ENCODE measurements around the gene MOB2.

DNA sequence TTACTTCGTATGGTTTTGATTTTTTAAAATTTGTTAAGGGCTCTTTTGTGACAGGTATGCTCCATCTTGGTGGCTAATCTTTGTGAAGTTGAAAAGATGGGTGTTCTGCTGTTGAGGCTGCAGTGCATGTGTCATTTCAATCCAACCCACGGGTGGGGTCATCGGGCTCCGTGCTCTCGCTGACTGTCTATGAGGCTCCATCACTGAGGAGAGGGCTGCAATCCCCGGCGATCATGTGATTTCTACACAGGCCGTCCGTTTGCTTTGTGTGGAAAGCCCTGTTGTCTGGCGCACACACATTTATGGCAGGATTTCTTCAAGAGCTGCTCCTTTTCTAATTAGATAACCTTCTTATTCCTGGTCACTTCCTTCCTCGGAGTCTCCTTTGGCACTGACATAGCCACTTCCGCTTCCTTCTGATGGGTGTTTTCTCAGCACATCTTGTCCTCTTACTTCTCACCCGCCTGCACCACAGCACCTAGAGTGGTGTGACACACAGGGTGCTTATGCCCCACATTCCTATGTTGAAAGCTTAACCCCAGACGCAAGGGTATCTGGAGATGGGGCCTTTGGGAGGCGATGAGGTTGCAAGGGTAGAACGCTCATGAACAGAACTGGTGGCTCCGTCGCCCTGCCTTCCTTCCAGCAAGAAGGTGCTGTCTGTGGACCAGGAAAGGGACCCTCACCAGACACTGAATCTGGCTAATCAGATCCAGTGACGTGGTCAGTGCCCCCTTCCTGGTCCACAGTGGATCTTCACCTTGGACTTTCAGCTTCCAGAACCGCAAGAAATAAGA is 9.4 kb downstream of the MOB2 start:
- TF ChIP-seq, protein P1, sequence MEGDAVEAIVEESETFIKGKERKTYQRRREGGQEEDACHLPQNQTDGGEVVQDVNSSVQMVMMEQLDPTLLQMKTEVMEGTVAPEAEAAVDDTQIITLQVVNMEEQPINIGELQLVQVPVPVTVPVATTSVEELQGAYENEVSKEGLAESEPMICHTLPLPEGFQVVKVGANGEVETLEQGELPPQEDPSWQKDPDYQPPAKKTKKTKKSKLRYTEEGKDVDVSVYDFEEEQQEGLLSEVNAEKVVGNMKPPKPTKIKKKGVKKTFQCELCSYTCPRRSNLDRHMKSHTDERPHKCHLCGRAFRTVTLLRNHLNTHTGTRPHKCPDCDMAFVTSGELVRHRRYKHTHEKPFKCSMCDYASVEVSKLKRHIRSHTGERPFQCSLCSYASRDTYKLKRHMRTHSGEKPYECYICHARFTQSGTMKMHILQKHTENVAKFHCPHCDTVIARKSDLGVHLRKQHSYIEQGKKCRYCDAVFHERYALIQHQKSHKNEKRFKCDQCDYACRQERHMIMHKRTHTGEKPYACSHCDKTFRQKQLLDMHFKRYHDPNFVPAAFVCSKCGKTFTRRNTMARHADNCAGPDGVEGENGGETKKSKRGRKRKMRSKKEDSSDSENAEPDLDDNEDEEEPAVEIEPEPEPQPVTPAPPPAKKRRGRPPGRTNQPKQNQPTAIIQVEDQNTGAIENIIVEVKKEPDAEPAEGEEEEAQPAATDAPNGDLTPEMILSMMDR (IDR thresholded peaks at IDR 0.05) = no peak
- TF ChIP-seq POLR2A (IDR thresholded peaks at IDR 0.05) = no peak

All from body of pancreas (tissue), 4 donors.